NCI-H2029 (cell line): ENCODE results near the gene EFCAB12.
"Not testable (repeated sequence)": the region's sequence is repeated elsewhere in the genome, so short reads cannot be mapped to it uniquely, and the experiment has no call there.

Source experiments
- DNase-seq: peaks from one replicate; lab custom pipeline; 2025; lab: John Stamatoyannopoulos, UW

The EFCAB12 gene

DNA sequence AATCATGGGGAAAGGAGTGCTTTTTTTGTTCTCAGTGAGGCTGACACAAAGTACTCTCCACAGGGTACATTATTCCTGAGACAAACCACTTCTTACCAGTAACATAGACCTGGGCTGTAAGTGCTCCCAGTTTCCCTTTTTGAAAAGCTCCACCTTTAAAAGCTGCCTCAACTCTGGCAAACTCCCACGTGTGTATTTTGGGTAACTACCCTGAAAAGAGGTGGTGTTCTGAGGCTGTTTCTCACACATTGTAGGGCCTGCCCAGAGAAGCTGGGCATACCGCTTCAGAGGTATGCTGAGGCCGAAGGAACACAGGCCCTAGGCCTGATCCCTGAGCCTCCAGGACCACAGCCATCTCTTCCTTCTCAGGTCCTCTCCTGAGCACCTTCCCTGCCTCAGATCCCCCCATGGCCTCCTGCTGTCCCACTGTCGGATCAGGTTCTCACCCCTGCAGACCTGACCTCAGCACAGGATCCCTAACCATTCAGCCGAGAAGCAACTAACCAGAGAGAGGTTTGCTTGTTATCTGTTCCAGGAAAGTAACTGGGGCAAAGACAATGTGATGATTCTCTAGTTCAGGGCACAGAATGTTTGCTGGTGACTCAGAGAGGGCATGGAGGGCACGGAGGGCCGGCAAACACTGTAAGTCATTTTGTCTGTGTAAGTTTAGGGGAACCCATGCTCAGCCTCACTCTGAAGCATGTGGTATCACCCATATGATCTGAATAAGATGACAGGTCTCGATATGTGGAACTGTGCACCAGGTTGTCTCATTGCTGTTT, 36.1 kb downstream of the EFCAB12 start:
- DNase-seq: not testable (repeated sequence)

GRCh38 chr3:129391583-129391982, 36.9 kb downstream of the EFCAB12 start:
- not testable (repeated sequence) for DNase-seq

GRCh38 chr3:129389572-129389937, 38.9 kb downstream of the EFCAB12 start:
- no peak for DNase-seq

DNA sequence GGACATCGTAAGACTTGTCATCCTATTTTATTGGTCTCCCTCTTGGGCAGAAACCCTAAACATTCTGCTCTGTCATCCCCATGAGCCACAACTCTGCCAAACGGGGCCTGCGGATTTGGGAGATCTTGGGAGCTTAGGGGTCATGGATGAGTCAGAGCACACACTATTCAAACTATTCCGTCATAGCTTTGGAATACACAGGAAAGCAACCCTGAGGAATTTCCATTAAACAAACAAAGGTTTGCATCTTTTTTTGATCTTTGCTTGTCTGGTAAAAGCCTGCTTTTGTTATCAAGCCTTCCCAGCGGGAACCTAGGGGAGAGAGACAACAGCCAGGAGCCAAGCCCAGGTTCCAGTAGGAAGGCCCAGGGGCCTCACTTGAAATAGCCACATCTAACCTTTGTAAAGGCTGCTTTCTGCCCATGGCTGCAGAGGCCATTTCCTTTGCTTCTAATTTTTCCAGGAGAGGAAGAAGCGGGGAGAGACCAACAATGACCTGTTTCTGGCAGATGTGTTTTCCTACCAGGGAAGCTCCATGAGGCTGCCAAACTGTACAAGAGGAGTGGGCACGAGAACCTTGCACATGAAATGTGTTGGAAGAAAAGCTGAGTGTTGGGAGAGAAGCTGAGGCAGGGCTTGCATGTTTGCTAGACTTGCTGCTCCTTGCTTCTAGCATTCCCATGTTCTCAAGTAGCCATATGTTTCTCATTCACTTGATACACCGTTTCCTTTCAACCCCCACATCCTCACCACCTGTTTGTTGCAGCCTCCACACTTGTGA, 39.5 kb downstream of the EFCAB12 start:
- not testable (repeated sequence) for DNase-seq

DNA sequence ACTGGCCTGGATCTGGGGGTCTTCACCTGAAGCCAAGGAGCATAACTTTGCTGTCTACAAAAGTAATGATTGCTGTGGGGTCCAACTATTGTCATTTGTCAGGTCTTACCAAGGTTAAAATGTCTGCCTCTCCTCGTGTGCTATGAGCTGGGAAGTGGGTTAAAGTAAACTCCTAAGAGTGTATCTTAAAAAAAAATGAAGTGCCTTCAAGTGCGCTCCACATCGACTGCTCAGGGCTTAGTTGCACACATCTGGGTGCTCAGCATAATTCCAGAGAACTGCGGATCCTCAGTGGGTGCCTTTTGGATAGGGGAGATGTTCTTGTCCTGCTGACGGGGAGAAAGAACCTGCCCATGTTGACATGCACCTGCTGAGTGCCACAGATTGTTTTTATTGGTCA, 40.9 kb downstream of the EFCAB12 start:
- no peak for DNase-seq

DNA sequence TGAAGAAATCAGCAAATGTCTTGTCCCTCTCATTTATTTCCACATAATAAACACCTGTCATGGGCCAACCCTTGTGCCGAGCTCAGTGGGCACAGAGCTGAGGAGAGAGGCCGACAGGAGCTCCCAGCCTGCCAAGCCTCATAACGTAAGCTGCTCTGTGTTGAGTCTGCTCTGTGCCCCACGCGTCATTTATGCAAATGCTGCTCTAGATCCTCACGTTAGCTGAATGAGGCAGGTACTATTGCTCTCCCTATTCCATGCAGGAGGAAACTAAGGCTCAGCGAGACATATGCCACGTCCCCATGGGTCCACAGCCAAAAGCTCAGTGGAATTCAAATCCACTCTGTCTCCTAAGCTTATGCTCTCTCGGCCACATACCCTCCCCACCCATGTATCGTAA, 41.5 kb downstream of the EFCAB12 start:
- no peak for DNase-seq

GRCh38 chr3:129385507-129385906, 42.9 kb downstream of the EFCAB12 start:
- not testable (repeated sequence) for DNase-seq

GRCh38 chr3:129384594-129385323, 43.7 kb downstream of the EFCAB12 start:
- no peak for DNase-seq

DNA sequence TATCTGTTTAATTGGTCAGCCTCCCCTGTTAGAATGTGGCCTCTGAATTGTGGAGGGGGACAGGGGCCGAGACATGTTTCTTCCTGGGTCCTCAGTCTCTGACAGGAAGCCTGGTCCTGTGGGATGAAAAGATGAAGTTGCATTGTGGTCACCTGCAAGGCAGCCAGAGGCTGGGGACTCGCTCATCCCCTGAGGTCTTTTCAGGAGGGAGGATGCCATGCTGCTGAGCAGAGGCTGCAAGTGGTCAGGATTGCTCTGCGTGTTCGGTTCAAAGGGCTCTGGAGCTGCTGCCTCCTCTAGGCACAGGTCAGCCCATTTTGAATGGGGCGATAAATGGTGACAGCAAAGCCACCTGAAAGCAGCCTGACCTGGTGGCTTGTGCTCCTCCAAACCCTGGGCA, 44.3 kb downstream of the EFCAB12 start:
- DNase-seq: not testable (repeated sequence)

DNA sequence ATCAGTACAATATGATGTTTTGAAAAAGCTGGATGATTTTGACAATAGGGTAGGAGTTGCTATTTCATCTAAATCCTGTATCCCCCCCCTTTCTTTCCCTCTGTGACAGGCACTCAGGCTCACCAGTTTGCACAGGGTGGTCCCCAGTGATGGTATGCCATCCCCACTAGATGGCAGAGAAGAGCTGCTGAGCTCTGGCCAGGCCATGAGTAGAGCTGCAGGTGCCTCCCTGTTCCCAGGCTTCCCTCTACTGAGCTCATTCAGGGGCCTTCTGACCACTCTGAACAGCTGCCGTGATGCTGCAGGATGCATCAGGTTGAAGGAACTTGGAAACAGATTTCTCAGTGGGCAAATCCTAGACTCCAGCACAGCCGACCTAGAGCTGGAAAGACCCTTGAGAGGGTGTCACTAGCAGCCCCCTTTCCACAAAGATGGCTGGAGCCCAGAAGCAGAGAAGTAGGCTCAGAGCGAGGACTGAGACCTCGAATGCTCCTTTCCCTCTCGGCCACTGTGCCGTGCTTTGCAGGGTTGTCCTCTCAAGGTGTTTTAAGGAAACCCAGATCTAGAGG, 45.1 kb downstream of the EFCAB12 start:
- peak; percentile 11 for DNase-seq

- DNase-seq: no peak
These were observed 46.1 kb downstream of the EFCAB12 start for GRCh38 chr3:129382366-129382765.

DNA sequence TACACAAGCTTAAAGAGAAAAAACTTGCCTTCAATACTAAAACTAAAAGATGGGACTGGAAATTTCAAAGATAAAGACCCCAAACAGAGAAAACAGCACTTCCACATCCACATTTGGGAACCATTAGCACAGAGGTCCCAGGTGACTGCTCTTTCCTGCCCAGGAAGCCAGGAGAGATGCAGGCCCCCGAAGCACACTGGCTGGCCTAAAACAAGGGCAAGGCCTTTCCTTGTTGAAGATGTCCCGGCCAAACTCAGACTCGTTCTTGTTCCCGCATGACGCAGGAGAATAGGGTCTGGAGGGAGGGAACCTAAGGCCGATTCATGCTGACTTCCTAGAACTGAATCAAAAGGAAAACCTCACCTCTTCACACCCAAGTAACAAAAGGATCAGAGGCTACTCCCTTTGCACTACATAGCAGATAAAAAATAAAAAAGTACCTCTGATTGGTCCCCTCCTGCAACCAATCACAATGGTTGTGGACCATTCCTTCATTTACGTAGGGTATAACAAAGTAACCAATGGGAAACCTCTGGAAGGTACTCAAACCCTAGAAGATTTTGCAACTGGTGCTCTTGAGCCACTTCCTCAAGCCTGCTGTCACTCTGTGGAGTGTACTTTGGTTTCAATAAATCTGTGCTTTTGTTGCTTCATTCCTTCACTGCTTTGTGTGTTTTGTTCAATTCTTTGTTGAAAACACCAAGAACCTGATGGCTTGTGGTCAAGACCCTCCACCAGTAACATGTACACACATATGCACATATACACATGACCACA, 48.7 kb downstream of the EFCAB12 start:
- DNase-seq: no peak

GRCh38 chr3:129378949-129379348, 49.5 kb downstream of the EFCAB12 start:
- no peak for DNase-seq

- no peak for DNase-seq
These were observed 50.8 kb downstream of the EFCAB12 start for GRCh38 chr3:129377615-129378014.

- no peak for DNase-seq
These were observed 53.3 kb downstream of the EFCAB12 start for GRCh38 chr3:129375099-129375498.

- DNase-seq: no peak
These were observed 57.2 kb downstream of the EFCAB12 start for GRCh38 chr3:129371041-129371826.

DNA sequence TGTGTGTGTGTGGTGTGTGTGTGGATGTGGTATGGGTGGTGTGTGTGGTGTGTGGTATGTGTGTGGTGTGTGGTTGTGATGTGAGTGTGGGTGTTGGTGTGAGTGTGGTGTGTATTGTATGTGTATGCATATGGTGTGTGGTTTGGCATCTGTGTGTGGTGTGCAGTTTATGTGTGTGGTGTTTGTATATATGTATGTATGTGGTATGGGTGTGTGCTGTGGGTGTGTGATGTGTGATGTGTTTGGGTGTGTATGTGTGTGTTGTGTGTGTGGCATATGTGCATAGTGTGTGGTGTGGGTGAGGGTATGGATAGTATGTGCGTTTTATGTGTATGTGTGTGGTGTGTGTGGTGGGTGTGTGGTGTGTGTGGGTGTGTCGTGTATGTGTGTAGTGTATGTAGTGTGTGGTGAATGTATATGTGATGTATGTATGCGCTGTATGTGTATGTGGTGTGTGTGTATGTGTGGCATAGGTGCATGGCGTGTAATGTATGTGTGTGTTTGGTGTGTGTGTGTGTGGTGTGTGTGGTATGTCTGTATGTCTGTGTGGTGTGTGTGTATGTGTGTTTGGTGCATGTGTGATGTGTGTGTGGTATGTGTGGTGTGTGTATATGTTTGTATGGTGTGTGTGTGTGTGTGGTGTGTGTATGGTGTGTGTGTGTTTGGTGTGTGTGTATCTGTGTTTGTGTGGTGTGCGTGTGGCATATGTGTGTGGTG, 58.0 kb downstream of the EFCAB12 start:
- DNase-seq: no peak

GRCh38 chr3:129369711-129370110, 58.7 kb downstream of the EFCAB12 start:
- DNase-seq: no peak

DNA sequence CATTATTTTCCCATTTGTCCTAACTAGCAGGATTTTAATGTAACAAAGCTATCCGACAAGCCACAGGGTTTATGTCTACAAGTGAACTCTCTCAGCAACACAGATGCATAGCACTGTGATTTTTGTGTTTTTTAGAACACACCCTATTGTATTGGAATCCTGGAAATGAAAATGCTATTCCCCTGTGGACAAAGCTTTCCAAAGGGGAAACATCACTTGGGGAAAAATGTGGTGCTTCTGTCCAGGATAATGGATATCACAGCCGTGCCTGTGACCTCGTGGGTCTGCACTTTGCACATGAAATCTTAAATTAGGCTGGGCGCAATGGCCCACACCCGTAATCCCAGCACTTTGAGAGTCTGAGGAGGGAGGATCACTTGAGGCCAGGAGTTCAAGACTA, 60.6 kb downstream of the EFCAB12 start:
- no peak for DNase-seq

GRCh38 chr3:129366312-129366831, 62.1 kb downstream of the EFCAB12 start:
- DNase-seq: no peak
